GM18498 (cell line): ENCODE data around the gene UTRN.

ENCODE experiments used
- ATAC-seq: cut with Tn5 transposase; IDR thresholded peaks from one replicate; pipeline ENCODE4 v1.9.1; 2021; ENCODE audit warnings: mild to moderate bottlenecking, moderate library complexity; ENCODE audit not compliant: unreplicated experiment

UTRN gene

DNA sequence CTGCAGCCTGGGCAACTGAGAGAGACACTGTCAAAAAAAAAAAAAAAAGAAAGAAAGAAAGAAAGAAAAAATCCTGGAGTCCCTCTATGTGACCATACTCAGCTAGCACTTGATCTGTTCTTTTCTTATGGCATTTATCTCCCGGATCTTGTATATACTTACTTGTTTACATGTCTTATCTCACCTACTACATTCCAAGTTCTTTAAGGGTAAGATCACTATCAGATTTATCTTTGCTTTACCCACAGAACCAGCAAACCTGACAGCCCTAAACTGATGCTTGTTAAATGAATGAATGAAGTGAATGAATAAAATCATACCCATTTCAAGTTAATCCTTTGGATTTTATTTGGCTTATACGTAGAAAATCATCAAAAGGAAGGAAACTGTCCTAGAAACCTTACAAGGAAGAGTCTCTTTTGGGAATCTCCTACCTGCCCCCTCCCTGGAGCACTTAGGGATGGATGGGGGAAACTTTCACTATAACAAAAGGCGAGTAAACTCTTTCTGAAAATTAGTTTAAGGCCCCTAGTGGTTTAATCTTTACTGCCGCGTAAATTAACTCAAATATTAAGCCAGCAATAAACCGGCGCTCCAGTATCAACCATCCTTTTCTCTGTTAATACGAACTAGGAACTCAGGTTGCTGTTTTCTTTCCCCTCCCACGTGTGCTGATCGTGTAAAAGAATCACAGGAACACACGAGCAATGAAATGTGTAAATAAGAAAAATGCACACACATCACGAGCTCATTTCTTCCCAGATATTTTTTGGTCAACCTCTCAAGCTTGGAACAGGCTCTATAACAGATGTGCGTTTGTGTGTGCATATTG, 1.3 kb upstream of the UTRN start:
- ATAC-seq: no peak

DNA sequence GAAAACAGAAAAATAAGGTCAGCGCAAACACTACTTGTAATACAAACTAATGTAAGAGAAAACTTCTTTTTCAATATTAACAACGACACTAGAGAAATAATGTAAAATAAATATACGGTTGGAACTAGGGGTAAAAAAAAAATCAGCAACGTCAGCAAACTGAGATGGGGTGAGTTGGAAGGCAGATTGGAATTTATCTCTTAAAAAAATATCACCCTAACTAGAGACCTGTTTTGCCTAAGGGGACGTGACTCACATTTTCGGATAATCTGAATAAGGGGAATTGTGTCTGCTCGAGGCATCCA, 705 bp upstream of the UTRN start:
- ATAC-seq: no peak

DNA sequence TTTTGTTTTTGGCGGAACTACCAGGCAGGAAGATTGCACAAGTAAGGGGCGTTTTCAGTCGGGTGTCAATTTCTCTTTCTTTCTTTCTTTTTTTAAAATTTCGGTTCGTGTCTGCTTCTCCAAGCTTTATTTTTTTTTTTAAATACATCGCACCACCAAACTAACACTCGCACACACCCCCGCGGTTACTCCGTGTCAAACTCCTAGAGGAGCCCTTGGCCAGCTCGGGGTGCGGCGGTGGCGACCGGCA, 338 bp downstream of the UTRN start:
- peak; percentile 33 for ATAC-seq

DNA sequence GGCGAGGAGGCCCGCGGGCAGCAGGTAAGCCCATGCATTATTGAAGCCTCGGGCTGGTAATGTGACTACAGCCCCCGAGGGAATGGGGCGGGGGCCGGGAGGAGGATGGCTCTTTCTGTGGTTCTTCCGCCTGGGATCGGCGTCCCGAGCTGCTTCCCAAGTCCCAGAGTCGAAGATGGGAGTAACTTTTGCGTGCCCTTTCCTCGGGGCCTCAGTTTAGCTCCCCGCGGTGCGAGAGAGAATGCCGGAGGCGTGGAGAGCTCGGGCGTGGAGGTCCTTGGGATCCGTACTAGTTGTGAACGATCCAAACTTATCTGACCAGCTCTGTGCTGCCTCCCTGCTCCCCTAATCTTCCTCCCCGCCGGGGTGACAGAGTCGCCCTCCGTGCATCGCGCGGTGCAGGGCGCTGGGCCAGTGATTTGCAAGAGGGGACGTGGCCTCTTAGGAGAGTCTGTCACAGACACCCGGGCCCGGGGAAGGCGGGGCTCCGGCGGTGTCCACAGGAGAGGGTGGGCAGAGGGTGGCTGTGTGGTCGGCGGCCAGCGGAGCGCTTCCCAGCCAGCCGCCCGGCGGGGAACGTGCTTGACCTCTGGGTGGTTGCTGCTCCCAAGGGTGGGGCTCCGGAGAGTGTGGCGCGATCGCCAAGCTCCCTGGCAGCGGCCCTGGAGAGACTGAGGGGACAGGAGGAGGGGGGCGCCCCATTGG, 815 bp downstream of the UTRN start:
- peak; percentile 42 for ATAC-seq

DNA sequence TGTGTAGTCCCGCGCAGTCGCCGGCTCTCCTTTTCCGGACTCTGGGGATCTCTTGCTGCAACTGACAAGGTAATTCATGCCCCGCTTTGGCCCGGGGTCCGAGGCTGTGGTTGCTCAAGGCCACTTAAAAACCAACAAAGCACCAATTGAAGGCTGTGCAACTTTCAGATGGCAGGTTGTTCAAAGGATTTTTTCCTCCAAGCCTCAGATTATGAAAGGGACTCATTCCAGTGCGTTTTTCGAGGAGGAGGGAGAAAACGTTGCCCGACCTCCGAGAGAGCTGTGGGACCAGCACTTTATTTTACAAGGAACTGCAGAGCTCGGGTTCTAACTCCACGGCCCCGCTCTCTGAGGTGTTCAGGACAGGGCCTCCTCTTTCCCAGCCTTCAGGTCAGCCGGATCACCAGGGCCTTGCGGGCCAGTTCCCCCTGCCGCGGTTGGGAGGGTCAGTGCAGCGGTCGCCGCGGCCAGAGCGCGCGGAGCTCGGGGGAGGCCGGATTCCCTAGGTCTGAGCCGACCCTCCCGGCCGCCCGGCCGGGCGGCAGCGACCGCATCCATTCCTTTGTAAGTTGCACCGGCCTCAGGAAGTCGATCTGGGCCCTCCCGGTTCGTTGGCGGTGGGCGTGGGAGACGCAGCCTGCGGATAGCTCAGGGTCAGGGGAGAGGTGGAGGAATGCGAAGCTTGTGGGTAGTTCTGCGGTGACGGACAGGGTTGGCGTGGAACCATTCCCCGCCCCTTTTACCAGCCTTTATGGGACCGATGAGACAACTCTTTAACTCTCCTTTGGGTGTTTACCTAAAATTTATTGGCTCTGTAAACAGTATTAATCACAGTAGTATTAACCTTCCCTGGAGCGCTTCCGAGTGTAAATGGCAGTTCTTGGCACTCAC, 1.6 kb downstream of the UTRN start:
- no peak for ATAC-seq

DNA sequence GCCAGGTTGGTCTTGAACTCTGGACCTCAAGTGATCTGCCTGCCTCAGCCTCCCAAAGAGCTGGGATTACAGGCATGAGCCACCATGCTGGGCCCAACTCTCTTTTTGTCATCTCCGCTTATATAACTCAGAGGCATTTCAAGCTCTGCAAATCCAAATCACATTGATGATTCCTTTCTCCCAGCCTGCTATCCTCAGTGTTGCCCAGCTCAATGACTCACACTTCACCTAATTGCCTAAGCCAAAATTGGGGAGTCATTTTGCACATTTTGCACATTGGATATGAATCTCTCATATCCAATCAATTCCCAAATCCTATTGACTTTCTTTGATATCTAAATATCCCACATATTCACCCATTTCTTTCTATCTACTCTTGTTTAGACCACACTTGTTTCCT, 3.9 kb downstream of the UTRN start:
- no peak for ATAC-seq

DNA sequence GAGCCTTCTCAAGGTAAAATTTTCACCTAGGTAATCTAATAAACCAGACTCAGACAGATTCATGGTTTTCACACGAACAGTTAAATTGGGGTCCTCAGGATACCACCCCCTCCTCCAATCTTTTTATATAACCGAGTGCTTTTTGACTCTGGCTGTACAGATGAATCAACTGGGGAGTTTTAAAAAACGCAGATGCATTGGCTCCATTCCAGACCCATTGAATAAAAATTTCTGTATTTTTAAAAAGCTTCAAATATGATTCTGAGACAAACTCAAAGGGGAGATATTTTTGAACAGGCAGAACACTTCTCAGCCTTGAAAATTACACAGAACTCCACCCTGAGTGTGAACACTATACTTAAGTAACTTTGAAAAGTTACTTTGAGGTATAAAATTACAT, 7.2 kb downstream of the UTRN start:
- no peak for ATAC-seq

DNA sequence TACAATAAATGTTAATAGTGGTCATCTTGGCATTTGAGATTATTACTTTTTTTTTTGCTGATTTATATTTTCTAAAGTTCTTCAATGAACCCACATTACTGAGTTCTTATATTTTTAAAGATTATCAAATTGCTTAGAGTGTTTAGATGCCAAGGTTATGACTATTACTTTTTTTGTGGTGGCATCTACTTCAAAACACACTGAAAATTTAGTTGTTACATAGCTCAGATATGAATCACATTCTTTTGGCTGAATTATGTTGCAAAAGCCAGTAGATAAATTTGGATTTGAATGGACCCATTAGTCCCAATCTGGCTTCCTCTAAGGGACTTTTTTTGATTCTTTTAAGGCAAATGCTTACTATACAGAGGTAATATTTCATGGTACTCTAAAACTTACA, 8.9 kb downstream of the UTRN start:
- no peak for ATAC-seq

DNA sequence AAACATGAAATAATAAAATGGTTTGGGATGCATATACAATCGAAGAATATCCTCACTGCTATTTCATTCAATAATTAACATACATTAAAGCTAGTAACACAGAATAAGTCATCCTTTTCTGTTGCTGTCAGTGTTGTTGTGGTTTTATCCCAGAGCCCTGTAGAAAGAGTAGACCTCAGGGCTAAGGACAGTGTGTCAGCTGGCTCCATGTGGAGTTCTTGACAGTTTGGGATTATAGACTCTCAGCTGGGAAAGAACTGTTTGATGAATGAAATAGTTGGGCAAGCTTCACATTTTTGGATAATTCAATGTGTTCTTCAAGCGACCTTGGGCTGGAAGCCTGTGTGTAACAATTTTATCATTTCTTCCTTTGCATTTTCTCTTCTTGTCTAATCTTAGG, 10.1 kb downstream of the UTRN start:
- ATAC-seq: no peak

DNA sequence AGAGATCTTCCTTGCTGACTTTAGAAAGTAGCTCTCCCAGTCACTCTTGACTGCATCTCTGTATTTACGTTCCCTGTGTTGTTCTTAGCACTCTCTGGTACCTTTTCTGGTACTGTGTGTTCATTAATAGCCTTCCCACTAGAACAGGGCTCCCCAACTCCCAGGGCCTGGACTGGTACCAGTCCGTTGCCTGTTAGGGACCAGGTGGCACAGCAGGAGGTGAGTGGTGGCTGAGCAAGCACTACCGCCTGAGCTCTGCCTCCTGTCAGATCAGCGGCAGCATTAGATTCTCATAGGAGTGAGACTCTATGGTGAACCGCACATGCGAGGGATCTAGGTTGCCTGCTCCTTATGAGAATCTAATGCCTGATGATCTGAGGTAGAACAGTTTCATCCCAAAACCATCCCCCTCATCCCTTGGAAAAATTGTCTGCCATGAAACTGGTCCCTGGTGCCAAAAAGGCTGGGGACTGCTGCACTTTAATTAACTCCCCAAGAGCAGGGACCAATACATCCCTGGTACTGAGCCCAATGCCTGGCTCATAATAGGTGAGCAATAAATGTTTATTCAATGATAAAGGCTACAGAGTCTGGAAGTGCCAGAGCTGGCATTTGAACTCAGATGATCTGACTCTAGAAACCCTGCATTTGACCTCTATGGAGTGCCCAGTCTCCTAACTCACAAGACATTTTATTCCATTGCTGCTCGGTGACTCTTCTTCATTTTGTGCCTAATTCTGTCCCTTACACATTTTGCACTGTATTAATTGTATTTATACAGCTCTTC, 11.0 kb downstream of the UTRN start:
- no peak for ATAC-seq

DNA sequence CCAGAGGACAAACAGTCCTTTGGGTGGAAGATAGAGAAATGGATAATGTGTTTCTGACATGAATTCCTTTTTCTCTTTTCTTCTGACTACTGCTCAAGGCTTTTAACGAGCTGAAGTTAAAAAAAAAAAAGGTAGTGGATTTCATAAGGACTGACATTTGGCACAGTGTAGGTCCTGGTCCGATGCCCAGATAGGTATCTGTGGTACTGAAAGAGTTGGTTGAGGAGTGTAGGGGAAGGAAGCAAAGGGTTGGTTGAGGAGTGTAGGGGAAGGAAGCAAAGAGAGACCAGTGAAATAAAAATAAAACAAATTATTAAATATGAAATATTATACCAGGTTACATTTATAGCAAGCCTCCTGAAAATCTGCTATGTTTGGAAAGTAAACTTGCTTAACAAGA, 11.8 kb downstream of the UTRN start:
- ATAC-seq: no peak

DNA sequence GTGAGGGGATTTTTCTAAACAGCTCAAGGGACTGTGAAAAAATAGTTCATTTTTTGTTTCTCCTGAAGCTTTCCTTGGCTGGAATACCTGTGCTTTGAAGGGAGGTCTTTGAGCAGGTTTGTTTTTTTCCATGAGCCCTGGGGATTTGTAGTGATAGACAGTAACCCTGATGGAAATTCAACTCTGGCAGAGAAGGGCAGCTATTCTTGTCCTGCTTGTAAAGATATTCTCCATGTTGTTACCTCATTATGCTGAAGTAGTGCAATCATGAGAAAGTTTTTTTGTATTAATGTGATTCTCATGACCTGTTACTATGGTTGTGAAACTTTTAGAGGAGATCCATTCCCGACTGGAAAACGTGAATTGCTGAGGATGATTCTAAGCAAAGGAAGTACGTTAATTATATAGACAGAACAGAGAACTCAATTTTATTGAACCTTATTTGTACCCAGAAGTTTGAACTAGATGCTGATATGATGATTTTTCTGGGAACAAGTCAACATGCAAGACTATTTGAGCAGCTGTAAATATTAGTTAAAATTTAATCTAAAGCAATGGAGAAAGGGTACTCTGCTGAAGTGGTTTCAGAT, 12.5 kb downstream of the UTRN start:
- no peak for ATAC-seq

DNA sequence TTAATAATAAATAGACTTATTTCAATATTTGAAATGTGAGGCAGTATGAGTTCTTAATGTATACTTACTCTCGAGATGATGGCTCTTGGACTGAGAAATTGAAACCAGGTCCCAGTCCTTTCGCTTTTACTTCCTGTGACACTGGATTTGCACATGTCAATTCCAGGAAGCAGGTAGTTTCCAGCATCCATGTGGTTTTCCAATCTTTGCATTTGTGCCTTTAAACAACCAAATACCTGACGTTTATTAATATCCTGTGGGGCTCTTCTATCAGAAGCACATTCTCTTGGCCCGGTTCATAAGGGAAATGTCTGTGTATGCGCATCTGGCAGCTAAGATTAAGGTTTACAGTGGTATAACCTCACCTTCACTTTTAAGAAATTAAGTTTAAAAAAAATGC, 13.1 kb downstream of the UTRN start:
- no peak for ATAC-seq

DNA sequence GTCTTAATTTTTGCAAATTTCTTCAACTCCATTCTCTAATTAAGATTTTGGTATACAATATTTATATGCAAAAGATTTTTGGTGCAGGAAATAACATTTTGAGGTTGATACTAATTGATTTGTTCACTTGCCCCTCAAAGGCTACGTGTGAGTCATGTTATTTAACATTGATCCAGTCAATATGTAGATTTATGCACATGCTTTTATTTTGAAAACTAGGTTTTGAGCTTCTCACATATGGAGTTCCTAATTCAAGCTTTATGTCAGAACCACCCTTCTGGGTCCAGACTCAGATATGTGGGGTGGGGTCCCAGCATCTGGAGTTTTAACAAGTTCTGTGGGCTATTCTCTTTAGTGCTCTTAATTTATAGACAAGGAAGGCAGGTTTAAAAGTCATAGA, 13.8 kb downstream of the UTRN start:
- ATAC-seq: no peak

DNA sequence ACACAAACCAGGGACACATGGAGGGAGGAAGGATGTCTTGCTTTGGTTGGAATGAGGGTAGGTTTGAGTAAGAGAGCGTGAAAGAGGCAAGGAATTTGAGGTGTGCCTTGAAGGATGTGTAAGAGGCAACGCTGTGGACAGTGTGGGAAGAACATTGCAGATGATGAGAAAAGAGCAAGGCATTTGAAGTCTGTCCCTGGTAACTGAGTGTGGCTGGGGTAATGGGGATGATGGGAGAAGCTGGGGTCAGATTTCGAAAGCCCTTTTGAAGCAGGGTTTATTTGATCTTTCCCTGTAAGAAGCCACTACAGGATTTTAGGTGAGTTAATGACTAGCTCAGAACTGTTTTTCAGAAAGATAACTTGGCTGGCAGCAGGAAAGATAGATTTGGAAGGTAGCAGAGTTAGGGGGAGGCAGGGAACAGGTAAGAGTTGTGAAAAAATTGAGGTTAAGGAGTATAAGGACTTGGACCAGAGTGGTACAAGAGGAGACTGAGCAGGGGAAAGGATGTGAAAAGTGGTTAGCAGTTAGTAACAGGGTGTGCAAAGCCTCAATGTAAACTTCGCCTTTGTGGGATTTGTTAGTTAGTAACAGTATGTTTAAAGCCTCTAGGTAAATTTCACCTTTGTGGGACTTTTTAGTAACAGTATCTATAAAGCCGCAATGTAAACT, 17.7 kb downstream of the UTRN start:
- ATAC-seq: no peak

DNA sequence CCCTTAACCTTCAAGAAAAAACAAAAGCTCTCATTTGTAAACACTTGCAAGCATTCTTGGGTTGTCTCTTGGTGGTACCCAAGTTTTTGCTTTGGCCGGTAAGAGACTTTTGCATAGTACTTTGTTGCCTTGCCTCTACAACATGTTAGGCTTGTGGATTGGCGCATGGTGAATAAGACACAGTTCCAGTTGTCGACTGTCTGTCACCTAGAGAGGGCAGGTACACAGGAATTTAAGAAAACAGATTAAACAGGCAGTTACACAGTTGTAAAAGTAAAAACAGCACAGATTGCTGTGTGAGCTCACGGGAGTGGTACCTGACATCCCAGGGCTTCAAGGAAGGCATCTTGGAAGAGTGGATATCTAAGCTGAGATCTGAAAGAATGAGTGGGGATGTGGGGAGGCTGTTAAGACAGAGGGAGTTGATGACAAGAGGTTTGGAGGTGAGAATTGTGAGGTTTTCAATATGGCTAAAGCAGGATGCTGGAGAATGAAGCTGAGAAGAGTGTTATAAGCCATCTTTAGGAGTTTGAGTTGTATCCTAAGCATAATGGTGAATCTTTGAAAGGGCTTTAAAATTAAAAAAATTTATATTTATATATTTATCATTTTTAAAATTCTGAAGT, 19.2 kb downstream of the UTRN start:
- no peak for ATAC-seq

DNA sequence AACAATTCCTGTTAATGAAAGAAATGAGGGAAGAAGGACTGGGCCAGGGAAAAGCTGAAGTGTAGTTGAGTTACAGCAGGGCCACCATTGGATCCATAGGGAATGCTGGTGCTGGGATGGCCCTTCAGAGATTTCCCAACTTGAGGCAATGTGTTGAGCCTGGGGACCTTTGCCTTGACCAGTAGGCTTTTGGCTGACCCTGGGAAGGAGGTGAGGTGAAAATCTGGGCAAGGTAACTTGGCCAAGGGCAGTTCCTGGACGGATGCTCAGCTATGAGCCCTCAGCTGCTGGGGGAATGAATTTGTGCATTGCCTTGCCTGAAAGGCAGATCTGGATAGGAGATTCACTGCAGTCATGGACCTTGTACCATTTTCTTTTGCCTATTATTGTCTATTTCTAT, 20.4 kb downstream of the UTRN start:
- peak; percentile 34 for ATAC-seq

DNA sequence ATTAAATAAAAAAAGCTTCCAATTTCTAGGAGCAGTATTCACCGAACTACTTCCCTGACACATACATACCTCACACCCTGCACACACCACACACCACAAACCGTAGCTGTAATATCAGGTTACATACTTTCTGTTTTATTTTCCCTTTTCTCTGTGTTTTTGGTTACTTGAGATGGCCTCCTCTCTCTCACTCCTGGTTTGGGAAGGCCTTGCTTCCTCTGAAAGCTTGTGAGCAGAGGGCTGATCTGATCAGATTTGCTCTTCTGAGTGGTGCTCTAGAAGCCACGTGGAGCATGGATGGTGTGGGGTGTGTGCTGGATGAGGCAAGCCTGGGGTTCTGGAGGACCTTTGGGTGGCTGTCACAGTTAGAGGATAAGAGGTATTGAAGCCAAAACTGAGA, 20.9 kb downstream of the UTRN start:
- ATAC-seq: peak; percentile 97

DNA sequence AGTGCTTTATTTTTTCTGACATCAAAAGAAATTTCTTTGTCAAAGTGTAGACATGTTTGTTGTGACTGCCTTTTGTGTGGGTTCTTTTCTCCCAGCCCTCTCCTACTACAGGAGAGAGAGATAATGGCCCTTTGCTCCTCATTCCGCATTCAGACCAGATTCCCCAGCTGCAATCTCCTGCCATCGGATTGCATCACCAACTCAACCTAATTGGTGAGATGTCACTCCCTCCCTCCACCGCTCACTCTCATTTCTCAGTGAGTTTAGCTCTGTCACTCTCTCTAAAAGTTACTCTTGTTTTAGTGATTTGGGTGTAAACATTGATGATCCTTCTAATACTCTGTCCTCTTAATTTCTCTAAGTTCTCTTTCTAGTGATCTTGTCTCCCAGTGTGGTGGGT, 22.7 kb downstream of the UTRN start:
- ATAC-seq: no peak

DNA sequence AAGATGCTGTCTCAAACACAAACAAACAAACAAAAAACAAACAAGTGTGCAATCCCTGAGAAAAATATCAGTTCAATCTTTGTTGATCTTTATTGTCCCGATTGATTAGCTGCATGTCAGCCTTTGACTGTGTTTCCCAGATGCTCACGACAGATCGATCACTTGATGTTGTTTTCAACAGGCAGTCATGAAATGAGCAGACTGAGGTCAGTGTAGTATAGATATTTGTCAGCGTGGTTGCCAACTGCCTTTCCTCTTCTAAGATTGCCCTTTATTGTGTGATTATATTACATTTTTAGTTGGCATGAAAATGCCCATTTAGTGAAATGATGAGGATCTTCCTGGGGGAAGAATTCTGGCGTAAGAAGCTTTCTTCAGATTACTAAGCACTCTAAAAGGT, 25.6 kb downstream of the UTRN start:
- ATAC-seq: peak; percentile 34
